Measurements from ENCODE around the gene LRRC49. TPM values are rescaled to one million over a fixed set of nuclear protein-coding genes. Genes with fewer than 3 reads are reported as not detected.

The LRRC49 gene
- total RNA-seq, 2 experiments from 2014 or later = not detected

- H3K9me3 ChIP-seq (ENCODE audit: low read length) = no peaks in the 10 kb centered on the region
- H4K20me1 ChIP-seq (ENCODE audit: insufficient read depth, low read length) = no peaks in the 10 kb centered on the region
- no peaks in the 10 kb centered on the region for H3K36me3 ChIP-seq (ENCODE audit: insufficient read depth, low read length)
- no peaks in the 10 kb centered on the region for H3K4me1 ChIP-seq (ENCODE audit: insufficient read depth, low read length, poor library complexity, severe bottlenecking)
- TF ChIP-seq CTCF (conservative IDR thresholded peaks at IDR 0.05; ENCODE audit: low read length) = no peak
- TF ChIP-seq EZH2phosphoT487 (IDR thresholded peaks at IDR 0.05; ENCODE audit: borderline replicate concordance, low read depth, low read length) = no peak
- ChIA-PET POLR2A (interaction anchor here (0.5 kb wide), 1 partner anchor 639 kb away, joined by 3 read pairs; no protein-coding TSS in a partner anchor), CTCF (ENCODE audit: unreplicated experiment) (no interaction called here)
- no peak overlapping the region for H3K4me3 ChIP-seq (ENCODE audit: low read depth, low read length, poor library complexity, severe bottlenecking)
- no peak for DNase-seq (ENCODE audit: low spot score)
- intact Hi-C loops (cut with micrococcal nuclease; ENCODE audit: unreplicated experiment) = no loop called here
- no peaks in the 10 kb centered on the region for H3K79me2 ChIP-seq (ENCODE audit: insufficient read depth, low read depth, low read length)
- H2AFZ ChIP-seq (ENCODE audit: low read length) = no peak overlapping the region
- no TSS peak for BruUV-seq (replicated peaks)
- no peak overlapping the region for H3K27ac ChIP-seq (ENCODE audit: low read depth, low read length, poor library complexity, severe bottlenecking)
- no peak overlapping the region for H3K4me2 ChIP-seq (ENCODE audit: low read length)
- no peaks in the 10 kb centered on the region for H3K9me2 ChIP-seq (ENCODE audit: insufficient read depth, low read length)
Observed at GRCh38 chr15:70967646-70968045, 75.0 kb downstream of the LRRC49 start.

GRCh38 chr15:70974004-70974832, 81.6 kb downstream of the LRRC49 start:
- intact Hi-C loops (cut with micrococcal nuclease; ENCODE audit: unreplicated experiment) = loop anchor here (10.0 kb wide), 1 partner anchor 471 kb away; no protein-coding TSS in a partner anchor

More at GRCh38 chr15:70974004-70974832, 81.6 kb downstream of the LRRC49 start:
- no peaks in the 10 kb centered on the region for H3K9me3 ChIP-seq (ENCODE audit: low read length)
- no peak overlapping the region for H2AFZ ChIP-seq (ENCODE audit: low read length)
- CTCF ChIA-PET (ENCODE audit: unreplicated experiment) = no interaction called here
- POLR2A ChIA-PET = no interaction called here
- no peaks in the 10 kb centered on the region for H3K79me2 ChIP-seq (ENCODE audit: insufficient read depth, low read depth, low read length)
- BruUV-seq (replicated peaks) = no TSS peak
- H3K9me2 ChIP-seq (ENCODE audit: insufficient read depth, low read length) = no peaks in the 10 kb centered on the region
- H3K4me2 ChIP-seq (ENCODE audit: low read length) = no peak overlapping the region
- H3K4me1 ChIP-seq (ENCODE audit: insufficient read depth, low read length, poor library complexity, severe bottlenecking) = no peaks in the 10 kb centered on the region
- H3K36me3 ChIP-seq (ENCODE audit: insufficient read depth, low read length) = no peaks in the 10 kb centered on the region
- H3K4me3 ChIP-seq (ENCODE audit: low read depth, low read length, poor library complexity, severe bottlenecking) = no peak overlapping the region
- H4K20me1 ChIP-seq (ENCODE audit: insufficient read depth, low read length) = no peaks in the 10 kb centered on the region
- H3K27ac ChIP-seq (ENCODE audit: low read depth, low read length, poor library complexity, severe bottlenecking) = no peak overlapping the region
- peak; percentile 7 for DNase-seq (ENCODE audit: low spot score)
- TF ChIP-seq EZH2phosphoT487 (IDR thresholded peaks at IDR 0.05; ENCODE audit: borderline replicate concordance, low read depth, low read length) = no peak
- peak; percentile 57 for TF ChIP-seq CTCF (conservative IDR thresholded peaks at IDR 0.05; ENCODE audit: low read length)
